22Rv1 (cell line): ENCODE results near the gene GNG12.

Source experiments
- H3K27ac ChIP-seq: fragments of 450-650 bp; 2 replicates; pipeline ENCODE4 v1.5.1; 2017
- ZFX ChIP-seq: fragments of 450-650 bp; IDR thresholded peaks from 2 replicates; pipeline ENCODE4 v1.6.1; 2017; ENCODE audit warnings: antibody characterized with exemption, borderline replicate concordance
- TF ChIP-seq, protein P1 (sequence below): fragments of 450-650 bp; IDR thresholded peaks from 2 replicates; pipeline ENCODE4 v1.5.1; 2017; ENCODE audit warnings: mild to moderate bottlenecking

The GNG12 gene

GRCh38 chr1:67843746-67844145 lies 10.5 kb upstream of the GNG12 start:
- no peak overlapping the region for H3K27ac ChIP-seq
- no peak for TF ChIP-seq ZFX
- TF ChIP-seq, protein P1, sequence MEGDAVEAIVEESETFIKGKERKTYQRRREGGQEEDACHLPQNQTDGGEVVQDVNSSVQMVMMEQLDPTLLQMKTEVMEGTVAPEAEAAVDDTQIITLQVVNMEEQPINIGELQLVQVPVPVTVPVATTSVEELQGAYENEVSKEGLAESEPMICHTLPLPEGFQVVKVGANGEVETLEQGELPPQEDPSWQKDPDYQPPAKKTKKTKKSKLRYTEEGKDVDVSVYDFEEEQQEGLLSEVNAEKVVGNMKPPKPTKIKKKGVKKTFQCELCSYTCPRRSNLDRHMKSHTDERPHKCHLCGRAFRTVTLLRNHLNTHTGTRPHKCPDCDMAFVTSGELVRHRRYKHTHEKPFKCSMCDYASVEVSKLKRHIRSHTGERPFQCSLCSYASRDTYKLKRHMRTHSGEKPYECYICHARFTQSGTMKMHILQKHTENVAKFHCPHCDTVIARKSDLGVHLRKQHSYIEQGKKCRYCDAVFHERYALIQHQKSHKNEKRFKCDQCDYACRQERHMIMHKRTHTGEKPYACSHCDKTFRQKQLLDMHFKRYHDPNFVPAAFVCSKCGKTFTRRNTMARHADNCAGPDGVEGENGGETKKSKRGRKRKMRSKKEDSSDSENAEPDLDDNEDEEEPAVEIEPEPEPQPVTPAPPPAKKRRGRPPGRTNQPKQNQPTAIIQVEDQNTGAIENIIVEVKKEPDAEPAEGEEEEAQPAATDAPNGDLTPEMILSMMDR, result no peak

DNA sequence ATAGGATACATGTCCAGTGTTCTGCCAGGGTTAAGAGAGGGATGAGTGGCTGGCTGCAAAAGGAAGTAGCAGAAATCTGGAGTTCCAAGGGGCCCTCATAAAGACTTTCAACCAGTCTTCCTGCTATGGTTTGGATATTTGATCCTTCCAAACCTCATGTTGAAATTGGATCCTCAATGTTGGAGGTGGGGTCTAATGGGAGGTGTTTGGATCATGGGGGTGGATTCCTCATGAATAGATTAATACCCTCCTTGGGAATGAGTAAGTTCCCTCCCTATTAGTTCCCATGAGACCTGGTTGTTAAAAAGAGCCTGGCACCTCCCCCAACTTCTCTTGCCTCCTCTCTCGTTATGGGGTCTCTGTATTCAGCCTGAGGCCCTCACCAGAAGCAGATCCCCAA lies 10.1 kb upstream of the GNG12 start:
- TF ChIP-seq ZFX, result no peak
- TF ChIP-seq, protein P1, result no peak
- no peak overlapping the region for H3K27ac ChIP-seq

GRCh38 chr1:67840449-67840848 lies 7.2 kb upstream of the GNG12 start:
- no peak for TF ChIP-seq ZFX
- TF ChIP-seq, protein P1, result no peak
- H3K27ac ChIP-seq, result no peak overlapping the region

GRCh38 chr1:67839826-67840225 lies 6.6 kb upstream of the GNG12 start:
- H3K27ac ChIP-seq, result no peak overlapping the region
- TF ChIP-seq, protein P1, result no peak
- TF ChIP-seq ZFX, result no peak

DNA sequence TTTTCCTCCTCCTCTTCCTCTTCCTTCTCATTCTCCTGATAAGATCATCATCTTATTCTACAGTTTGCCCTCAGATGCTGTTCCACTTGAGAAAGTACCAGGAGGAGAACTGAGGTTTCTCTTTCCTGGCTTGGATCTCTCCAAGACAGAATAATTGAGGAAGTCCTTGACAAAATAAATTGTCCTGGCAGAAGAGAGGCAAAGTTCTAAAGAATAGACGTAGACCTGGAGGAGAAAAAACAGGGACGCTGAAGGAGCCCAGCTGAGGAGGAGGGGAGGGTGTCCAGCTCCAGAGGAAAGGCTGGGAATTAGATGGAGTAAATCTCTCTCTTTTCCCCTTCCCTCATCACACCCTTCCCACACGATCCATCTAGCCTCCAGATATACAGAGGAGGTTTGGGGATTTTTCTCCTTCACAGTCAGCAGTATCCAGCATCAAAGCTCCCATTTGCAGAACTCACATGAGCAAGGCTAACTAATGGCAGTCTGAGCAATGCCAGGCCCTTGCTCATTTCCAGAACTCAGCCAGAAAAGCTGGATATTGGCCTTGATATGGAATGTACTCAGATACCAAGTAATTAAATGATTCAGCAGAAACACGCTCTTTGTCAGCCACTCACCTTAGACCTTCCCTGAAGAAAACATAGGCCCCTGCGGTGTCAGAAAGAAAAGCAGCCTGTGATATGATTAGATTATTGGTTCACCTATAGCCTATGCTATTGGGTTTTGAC lies 5.1 kb upstream of the GNG12 start:
- no peak overlapping the region for H3K27ac ChIP-seq
- TF ChIP-seq, protein P1, result no peak
- TF ChIP-seq ZFX, result no peak

- no peak overlapping the region for H3K27ac ChIP-seq
- TF ChIP-seq, protein P1, result no peak
- TF ChIP-seq ZFX, result no peak
Measured at GRCh38 chr1:67836769-67837168, 3.5 kb upstream of the GNG12 start.

GRCh38 chr1:67835663-67836452 lies 2.6 kb upstream of the GNG12 start:
- no peak overlapping the region for H3K27ac ChIP-seq
- TF ChIP-seq, protein P1, result no peak
- no peak for TF ChIP-seq ZFX
